ENCODE measurements around the gene FGR. TPM values are rescaled to one million over a fixed set of nuclear protein-coding genes. Genes with fewer than 3 reads are reported as not detected.

FGR gene
- total and polyA plus RNA-seq, 12 donors: 1.5 to 51.9 (median 9.6) TPM

DNA sequence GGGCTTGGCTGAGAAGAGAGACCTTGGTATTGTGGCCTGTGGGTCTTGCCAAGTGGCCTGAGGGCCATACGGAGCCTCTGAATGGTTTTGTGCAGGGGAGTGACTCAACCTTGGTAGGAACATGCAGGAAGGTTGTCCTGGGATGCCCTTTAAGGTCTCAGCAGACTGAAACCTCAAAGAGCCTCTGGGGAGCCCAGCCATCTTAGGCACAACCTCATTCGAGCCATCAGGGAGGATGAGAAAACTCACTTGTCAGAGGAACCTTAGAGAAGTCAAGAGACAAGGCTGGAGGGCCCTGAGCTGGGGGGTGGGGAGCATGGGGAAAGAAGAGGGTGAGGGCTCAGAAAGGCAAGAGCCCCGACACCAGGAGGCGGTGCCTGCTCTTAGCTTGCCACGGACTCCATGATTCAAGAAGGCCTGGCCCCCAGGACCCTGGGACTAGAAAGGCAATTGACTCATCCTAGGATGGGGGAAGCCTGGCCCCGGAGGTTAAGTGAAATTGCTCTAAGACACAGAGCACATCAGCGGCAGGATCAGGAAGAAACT, 24.0 kb upstream of the FGR start:
- peaks cover 13 to 25% of the 10 kb centered on the region in 2 donors for H3K4me1 ChIP-seq (replicated peaks in 1 of 2)
- peak in 6 of 7 donors; percentile 37 to 80 (median 69) for DNase-seq
- no peaks in the 10 kb centered on the region for H3K9me3 ChIP-seq (replicated peaks in 1 of 3)
- H3K27me3 ChIP-seq: no peaks in the 10 kb centered on the region
- peak overlapping the region in 1 of 4 donors; percentile 56 for H3K4me3 ChIP-seq
- intact Hi-C loops (cut with DNase I): loop anchor here in 1 of 2 donors (2.0 kb wide), 1 partner anchor 42 kb away; no protein-coding TSS in a partner anchor
- TF ChIP-seq CTCF (IDR thresholded peaks at IDR 0.05) (no peak), POLR2A (IDR thresholded peaks at IDR 0.05) (no peak)
- 28 to 45% (median 34%) methylated on average over 7 of the region's 7 CpGs for WGBS, 4 donors
- no peaks in the 10 kb centered on the region for H3K36me3 ChIP-seq (replicated peaks in 1 of 2)
- H3K27ac ChIP-seq: peak overlapping the region in 4 of 5 donors; percentile 52 to 90 (median 76)

DNA sequence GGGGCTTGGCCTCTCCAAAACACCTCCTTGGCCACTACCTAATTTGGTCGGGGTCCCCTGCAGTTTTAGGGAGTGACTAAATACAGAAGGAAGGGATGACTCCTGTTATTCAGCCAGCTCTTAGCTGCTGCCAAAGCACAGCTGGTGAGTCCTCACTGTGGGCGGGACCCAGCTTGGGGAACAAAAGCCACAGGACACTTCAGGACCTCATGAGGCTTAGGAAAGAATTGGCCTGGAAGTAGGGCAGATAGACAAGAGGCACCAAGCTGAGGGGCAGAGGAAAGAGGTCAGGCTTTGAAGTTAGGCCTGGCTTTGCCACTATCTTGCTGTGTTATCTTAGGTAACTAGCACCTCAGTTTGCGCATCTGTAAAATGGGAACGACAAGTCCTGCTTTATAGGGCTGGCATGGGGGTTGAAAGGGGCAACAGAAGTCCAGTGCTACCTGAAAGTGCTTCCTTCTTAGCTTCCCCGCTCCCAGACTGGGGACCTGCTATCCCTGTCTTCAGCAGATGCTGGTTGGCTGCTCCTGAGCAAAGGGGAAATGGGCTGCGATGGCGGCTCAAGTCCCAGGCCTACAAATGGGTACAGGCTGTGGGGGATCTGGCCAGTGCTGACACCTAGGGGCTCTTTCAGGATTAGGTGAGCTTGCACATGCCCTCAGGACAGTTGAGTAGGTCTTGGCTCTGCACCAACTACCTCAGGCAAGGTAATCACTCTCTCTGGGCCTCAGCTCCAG, 21.3 kb upstream of the FGR start:
- peak overlapping the region in 3 of 5 donors; percentile 24 to 59 (median 59) for H3K27ac ChIP-seq
- H3K36me3 ChIP-seq (replicated peaks in 1 of 2): no peaks in the 10 kb centered on the region
- TF ChIP-seq POLR2A (IDR thresholded peaks at IDR 0.05) (no peak), CTCF (IDR thresholded peaks at IDR 0.05) (no peak)
- intact Hi-C loops (cut with DNase I): no loop called here
- H3K27me3 ChIP-seq: no peaks in the 10 kb centered on the region
- no peak overlapping the region for H3K4me3 ChIP-seq
- H3K4me1 ChIP-seq (replicated peaks in 1 of 2): peaks cover 13 to 25% of the 10 kb centered on the region in 2 donors
- WGBS, 4 donors: 0 to 76% (median 65%) methylated on average over 1 to 7 of the region's 7 CpGs
- no peaks in the 10 kb centered on the region for H3K9me3 ChIP-seq (replicated peaks in 1 of 3)
- peak; percentile 52 to 84 (median 80) for DNase-seq

DNA sequence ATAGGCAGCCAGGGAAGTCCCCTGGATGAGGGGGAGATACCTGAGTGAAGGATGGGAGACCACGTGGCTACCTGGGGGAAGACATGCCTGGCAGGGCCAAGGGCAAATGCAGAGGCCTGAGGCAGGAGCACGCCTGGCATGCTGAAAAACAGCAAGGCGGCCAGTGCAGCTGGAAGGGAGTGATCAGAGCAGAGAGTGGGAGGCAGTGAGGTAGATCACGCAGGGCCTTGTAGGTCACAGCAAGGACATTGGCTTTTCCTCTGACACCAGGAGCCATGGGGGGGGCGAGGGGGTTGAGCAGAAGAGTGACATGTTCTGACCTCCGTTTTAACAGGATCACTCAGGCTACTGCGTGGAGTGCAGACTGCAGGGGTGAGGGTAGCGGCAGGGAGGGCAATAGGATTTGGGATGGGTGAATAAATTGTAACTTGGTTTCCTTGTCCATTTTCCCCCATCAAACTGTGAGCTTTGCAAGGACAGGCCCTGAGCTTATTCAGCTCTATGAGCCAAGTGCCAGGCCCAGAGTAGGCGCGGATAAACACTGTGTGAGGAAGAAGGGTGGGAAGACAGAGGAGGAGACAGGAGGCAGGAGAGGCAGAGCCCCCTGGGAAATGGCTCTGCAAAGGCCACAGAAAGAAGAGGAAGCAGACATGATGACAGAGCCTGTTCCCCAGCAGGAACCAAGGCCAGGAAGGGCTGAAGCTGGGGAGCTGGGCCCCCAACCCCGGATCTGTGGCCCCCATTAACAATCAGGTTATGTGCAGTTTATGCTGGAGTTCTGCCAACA, 20.4 kb upstream of the FGR start:
- no peak for DNase-seq
- WGBS, 4 donors: 48 to 58% (median 51%) methylated on average over 10 to 11 of the region's 11 CpGs
- no peaks in the 10 kb centered on the region for H3K9me3 ChIP-seq (replicated peaks in 1 of 3)
- peak overlapping the region in 3 of 5 donors; percentile 24 to 59 (median 59) for H3K27ac ChIP-seq
- H3K4me1 ChIP-seq (replicated peaks in 1 of 2): peaks cover 13 to 24% of the 10 kb centered on the region in 2 donors
- no peaks in the 10 kb centered on the region for H3K36me3 ChIP-seq (replicated peaks in 1 of 2)
- TF ChIP-seq POLR2A (IDR thresholded peaks at IDR 0.05): no peak
- no peak for TF ChIP-seq CTCF (IDR thresholded peaks at IDR 0.05)
- intact Hi-C loops (cut with DNase I): no loop called here
- no peaks in the 10 kb centered on the region for H3K27me3 ChIP-seq
- H3K4me3 ChIP-seq: no peak overlapping the region

All from adrenal gland (tissue), 12 donors.